Measurements from ENCODE around the gene RFTN1.

- TF ChIP-seq CTCF (IDR thresholded peaks at IDR 0.05; ENCODE audit: low read depth, low read length, poor library complexity, severe bottlenecking) (peak; percentile 64), EZH2phosphoT487 (IDR thresholded peaks at IDR 0.05; ENCODE audit: borderline replicate concordance, low read length) (no peak)
Measured at GRCh38 chr3:16377847-16378302, 135.6 kb downstream of the RFTN1 start.

Data from DOHH2 (cell line).